HepG2 (cell line): ENCODE results near the gene PSMG3. TPM values are rescaled to one million over a fixed set of nuclear protein-coding genes. Genes with fewer than 3 reads are reported as not detected.

ENCODE experiments used
- AGO2 ChIP-seq: fragments of 200-400 bp; formaldehyde crosslinking; optimal IDR thresholded peaks from 2 replicates; pipeline ENCODE3; 2017; ENCODE audit warnings: mild to moderate bottlenecking, low read depth, low read length, moderate library complexity
- AKAP8 ChIP-seq: sonication (generic); formaldehyde crosslinking; IDR thresholded peaks from 2 replicates; pipeline ENCODE4 v1.5.1; 2020; ENCODE audit warnings: mild to moderate bottlenecking, missing genetic modification reagents
- CCDC6 ChIP-seq: sonication (generic); formaldehyde crosslinking; IDR thresholded peaks from 2 replicates; pipeline ENCODE4 v1.8.1; 2022; ENCODE audit warnings: mild to moderate bottlenecking, missing genetic modification reagents, moderate library complexity
- FLYWCH1 ChIP-seq: sonication (generic); formaldehyde crosslinking; IDR thresholded peaks from 2 replicates; pipeline ENCODE4 v1.8.1; 2023; ENCODE audit warnings: mild to moderate bottlenecking, missing genetic modification reagents
- MXD4 ChIP-seq: IDR thresholded peaks from 2 replicates; pipeline ENCODE4 v1.6.1; 2016; ENCODE audit warnings: mild to moderate bottlenecking, missing biosample characterization, missing genetic modification reagents
- NCOR1 ChIP-seq: fragments of 200-600 bp; sonication (generic); IDR thresholded peaks from 2 replicates; pipeline ENCODE4 v1.7.0; 2017; ENCODE audit warnings: antibody characterized with exemption, low read length, borderline replicate concordance
- SIX4 ChIP-seq: sonication (generic); formaldehyde crosslinking; IDR thresholded peaks from 2 replicates; pipeline ENCODE4 v1.4.0; 2020; ENCODE audit warnings: missing genetic modification reagents
- SRSF1 ChIP-seq: fragments of 200-400 bp; formaldehyde crosslinking; optimal IDR thresholded peaks from 2 replicates; pipeline ENCODE3; 2017; ENCODE audit warnings: mild to moderate bottlenecking, low read depth, low read length, moderate library complexity
- TAF1 ChIP-seq: sonication (generic); formaldehyde crosslinking; IDR thresholded peaks from 2 replicates; pipeline ENCODE4 v1.4.0; 2020; ENCODE audit warnings: missing genetic modification reagents
- ZC3H4 ChIP-seq: sonication (generic); formaldehyde crosslinking; IDR thresholded peaks from 2 replicates; pipeline ENCODE4 v1.4.0; 2020; ENCODE audit warnings: missing genetic modification reagents, borderline replicate concordance
- ZFY ChIP-seq: sonication (generic); formaldehyde crosslinking; IDR thresholded peaks from 2 replicates; pipeline ENCODE4 v1.4.0; 2020; ENCODE audit warnings: missing genetic modification reagents
- ZMYM4 ChIP-seq: sonication (generic); formaldehyde crosslinking; IDR thresholded peaks from 2 replicates; pipeline ENCODE4 v1.8.1; 2023; ENCODE audit warnings: mild to moderate bottlenecking, missing genetic modification reagents
- ZNF17 ChIP-seq: sonication (generic); formaldehyde crosslinking; IDR thresholded peaks from 2 replicates; pipeline ENCODE4 v1.5.0; 2020; ENCODE audit warnings: mild to moderate bottlenecking, missing genetic modification reagents
- ZNF543 ChIP-seq: sonication (generic); formaldehyde crosslinking; IDR thresholded peaks from 2 replicates; pipeline ENCODE4 v1.4.0; 2020; ENCODE audit warnings: mild to moderate bottlenecking, missing genetic modification reagents
- ZNF709 ChIP-seq: sonication (generic); formaldehyde crosslinking; IDR thresholded peaks from 2 replicates; pipeline ENCODE4 v1.5.0; 2020; ENCODE audit warnings: mild to moderate bottlenecking, missing genetic modification reagents
- ZNF816 ChIP-seq: sonication (generic); formaldehyde crosslinking; IDR thresholded peaks from 2 replicates; pipeline ENCODE4 v1.8.0; 2022; ENCODE audit warnings: missing genetic modification reagents, mild to moderate bottlenecking, borderline replicate concordance
- ZZZ3 ChIP-seq: sonication (generic); formaldehyde crosslinking; IDR thresholded peaks from 2 replicates; pipeline ENCODE4 v1.4.0; 2020; ENCODE audit warnings: missing genetic modification reagents, mild to moderate bottlenecking, borderline replicate concordance
- polyA plus RNA-seq, 8 experiments: library from polyadenylated mRNA; depleted of rRNA in 3 of 8; stranded (reverse) in 7 of 8; unstranded in 1 of 8; fragments of >200 nt; fragmentation: Illumina TruSeq in 4 of 8; extraction: Trizol in 4 of 8; gene quantifications; 2 replicates each; pipeline versions ENCODE4 v1.2.1 to v1.2.3, GENCODE V29; 2011 to 2016; ENCODE audit warnings: low read depth in 4 of 8, missing spikeins in 1 of 8, mixed read lengths in 1 of 8; ENCODE audit not compliant: insufficient read depth in 1 of 8
- total RNA-seq, 5 experiments: library from RNA; depleted of rRNA; stranded (reverse); fragments of >200 nt; fragmentation: Illumina TruSeq; extraction: Trizol; gene quantifications; 2 replicates each; pipeline ENCODE4 v1.2.3, GENCODE V29; 2016; ENCODE audit warnings: low read depth in 1 of 5
- TF ChIP-seq, protein P1 (sequence below): IDR thresholded peaks from 2 replicates; pipeline ENCODE4 v1.6.1; 2016; ENCODE audit warnings: low read depth, control low read depth
- TF ChIP-seq, protein P2 (sequence below): sonication (generic); formaldehyde crosslinking; IDR thresholded peaks from 2 replicates; pipeline ENCODE4 v1.4.0; 2020; ENCODE audit warnings: missing genetic modification reagents, borderline replicate concordance
- TF ChIP-seq, protein P3 (sequence below): sonication (generic); formaldehyde crosslinking; IDR thresholded peaks from 2 replicates; pipeline ENCODE4 v1.5.0; 2020; ENCODE audit warnings: missing genetic modification reagents
- TF ChIP-seq, protein P4 (sequence below): sonication (generic); formaldehyde crosslinking; IDR thresholded peaks from 2 replicates; pipeline ENCODE4 v1.4.0; 2020; ENCODE audit warnings: missing genetic modification reagents
- TF ChIP-seq, protein P5 (sequence below): sonication (generic); formaldehyde crosslinking; IDR thresholded peaks from 2 replicates; pipeline ENCODE4 v1.4.0; 2020; ENCODE audit warnings: missing genetic modification reagents, borderline replicate concordance

The PSMG3 gene
- total and polyA plus RNA-seq, 2 of the 13 experiments (the other 11 are each of a cell fraction or from before 2014, with no cell fraction given), result 29.6 to 48.4 TPM

DNA sequence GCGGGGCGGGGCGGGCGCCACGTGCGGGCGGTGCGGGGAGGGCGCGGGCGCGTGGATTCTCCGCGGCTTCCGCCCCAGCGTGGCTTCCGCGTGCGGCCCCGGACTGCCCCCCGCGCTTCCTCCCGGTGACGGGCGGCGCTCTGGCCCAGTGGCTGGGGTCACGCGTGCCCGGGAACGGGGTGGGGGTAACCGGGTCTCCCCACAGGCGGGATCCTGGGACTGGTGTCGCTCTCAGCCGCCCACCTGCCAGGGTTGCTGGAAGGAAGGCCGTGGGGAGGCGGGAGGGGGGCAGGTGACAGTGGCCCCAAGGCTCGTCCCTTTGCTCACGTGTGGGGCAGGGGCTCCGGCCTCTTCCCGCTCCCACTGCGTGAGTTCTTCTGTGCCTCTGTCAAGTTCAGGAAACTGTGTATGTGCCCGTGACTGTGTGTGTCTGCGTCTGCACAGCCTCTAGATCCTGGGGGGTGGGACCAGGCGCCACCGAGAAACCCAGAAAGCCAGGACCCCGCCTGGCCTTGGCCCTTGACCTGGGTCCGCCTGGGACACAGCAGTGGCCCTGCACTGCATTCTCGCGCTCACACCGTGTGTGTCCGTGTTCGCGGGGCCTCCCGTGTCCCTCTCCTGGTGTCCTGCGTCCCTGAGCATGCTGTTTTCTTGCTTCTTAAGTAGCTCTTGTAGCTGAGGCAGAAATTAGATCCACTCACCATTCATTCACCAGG is 38.4 kb downstream of the PSMG3 start (continued):
- TF ChIP-seq, protein P1, sequence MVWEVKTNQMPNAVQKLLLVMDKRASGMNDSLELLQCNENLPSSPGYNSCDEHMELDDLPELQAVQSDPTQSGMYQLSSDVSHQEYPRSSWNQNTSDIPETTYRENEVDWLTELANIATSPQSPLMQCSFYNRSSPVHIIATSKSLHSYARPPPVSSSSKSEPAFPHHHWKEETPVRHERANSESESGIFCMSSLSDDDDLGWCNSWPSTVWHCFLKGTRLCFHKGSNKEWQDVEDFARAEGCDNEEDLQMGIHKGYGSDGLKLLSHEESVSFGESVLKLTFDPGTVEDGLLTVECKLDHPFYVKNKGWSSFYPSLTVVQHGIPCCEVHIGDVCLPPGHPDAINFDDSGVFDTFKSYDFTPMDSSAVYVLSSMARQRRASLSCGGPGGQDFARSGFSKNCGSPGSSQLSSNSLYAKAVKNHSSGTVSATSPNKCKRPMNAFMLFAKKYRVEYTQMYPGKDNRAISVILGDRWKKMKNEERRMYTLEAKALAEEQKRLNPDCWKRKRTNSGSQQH (CRISPR knock-in tag), result no peak
- TF ChIP-seq NCOR1 (peak; percentile 69; the same call in 1 of the 2 replicates), ZC3H4 (CRISPR knock-in tag) (no peak), ZNF816 (CRISPR knock-in tag) (0 out of 2 replicates have a peak, but pooled peaks have one; percentile 17), ZNF709 (CRISPR knock-in tag) (no peak), AGO2 (peak; percentile 81), ZNF543 (CRISPR knock-in tag) (0 out of 2 replicates have a peak, but pooled peaks have one; percentile 10), CCDC6 (CRISPR knock-in tag) (peak; percentile 76; the same call in 1 of the 2 replicates), ZZZ3 (CRISPR knock-in tag) (no peak), ZMYM4 (0 out of 2 replicates have a peak, but pooled peaks have one; percentile 16), ZFY (no peak; the same call in 1 of the 2 replicates), ZNF17 (CRISPR knock-in tag) (no peak), AKAP8 (CRISPR knock-in tag) (peak; percentile 58; the same call in 1 of the 2 replicates), TAF1 (CRISPR knock-in tag) (peak; percentile 38; the same call in 1 of the 2 replicates), MXD4 (CRISPR knock-in tag) (0 out of 2 replicates have a peak, but pooled peaks have one; percentile 23), SRSF1 (no peak), FLYWCH1 (CRISPR knock-in tag) (no peak), SIX4 (CRISPR knock-in tag) (no peak)
- TF ChIP-seq, protein P2, sequence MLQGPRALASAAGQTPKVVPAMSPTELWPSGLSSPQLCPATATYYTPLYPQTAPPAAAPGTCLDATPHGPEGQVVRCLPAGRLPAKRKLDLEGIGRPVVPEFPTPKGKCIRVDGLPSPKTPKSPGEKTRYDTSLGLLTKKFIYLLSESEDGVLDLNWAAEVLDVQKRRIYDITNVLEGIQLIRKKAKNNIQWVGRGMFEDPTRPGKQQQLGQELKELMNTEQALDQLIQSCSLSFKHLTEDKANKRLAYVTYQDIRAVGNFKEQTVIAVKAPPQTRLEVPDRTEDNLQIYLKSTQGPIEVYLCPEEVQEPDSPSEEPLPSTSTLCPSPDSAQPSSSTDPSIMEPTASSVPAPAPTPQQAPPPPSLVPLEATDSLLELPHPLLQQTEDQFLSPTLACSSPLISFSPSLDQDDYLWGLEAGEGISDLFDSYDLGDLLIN (CRISPR knock-in tag), result peak; percentile 56; the same call in 1 of the 2 replicates
- TF ChIP-seq, protein P3, sequence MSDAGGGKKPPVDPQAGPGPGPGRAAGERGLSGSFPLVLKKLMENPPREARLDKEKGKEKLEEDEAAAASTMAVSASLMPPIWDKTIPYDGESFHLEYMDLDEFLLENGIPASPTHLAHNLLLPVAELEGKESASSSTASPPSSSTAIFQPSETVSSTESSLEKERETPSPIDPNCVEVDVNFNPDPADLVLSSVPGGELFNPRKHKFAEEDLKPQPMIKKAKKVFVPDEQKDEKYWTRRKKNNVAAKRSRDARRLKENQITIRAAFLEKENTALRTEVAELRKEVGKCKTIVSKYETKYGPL (CRISPR knock-in tag), result no peak
- TF ChIP-seq, protein P4, sequence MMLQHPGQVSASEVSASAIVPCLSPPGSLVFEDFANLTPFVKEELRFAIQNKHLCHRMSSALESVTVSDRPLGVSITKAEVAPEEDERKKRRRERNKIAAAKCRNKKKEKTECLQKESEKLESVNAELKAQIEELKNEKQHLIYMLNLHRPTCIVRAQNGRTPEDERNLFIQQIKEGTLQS (CRISPR knock-in tag), result no peak
- TF ChIP-seq, protein P5, sequence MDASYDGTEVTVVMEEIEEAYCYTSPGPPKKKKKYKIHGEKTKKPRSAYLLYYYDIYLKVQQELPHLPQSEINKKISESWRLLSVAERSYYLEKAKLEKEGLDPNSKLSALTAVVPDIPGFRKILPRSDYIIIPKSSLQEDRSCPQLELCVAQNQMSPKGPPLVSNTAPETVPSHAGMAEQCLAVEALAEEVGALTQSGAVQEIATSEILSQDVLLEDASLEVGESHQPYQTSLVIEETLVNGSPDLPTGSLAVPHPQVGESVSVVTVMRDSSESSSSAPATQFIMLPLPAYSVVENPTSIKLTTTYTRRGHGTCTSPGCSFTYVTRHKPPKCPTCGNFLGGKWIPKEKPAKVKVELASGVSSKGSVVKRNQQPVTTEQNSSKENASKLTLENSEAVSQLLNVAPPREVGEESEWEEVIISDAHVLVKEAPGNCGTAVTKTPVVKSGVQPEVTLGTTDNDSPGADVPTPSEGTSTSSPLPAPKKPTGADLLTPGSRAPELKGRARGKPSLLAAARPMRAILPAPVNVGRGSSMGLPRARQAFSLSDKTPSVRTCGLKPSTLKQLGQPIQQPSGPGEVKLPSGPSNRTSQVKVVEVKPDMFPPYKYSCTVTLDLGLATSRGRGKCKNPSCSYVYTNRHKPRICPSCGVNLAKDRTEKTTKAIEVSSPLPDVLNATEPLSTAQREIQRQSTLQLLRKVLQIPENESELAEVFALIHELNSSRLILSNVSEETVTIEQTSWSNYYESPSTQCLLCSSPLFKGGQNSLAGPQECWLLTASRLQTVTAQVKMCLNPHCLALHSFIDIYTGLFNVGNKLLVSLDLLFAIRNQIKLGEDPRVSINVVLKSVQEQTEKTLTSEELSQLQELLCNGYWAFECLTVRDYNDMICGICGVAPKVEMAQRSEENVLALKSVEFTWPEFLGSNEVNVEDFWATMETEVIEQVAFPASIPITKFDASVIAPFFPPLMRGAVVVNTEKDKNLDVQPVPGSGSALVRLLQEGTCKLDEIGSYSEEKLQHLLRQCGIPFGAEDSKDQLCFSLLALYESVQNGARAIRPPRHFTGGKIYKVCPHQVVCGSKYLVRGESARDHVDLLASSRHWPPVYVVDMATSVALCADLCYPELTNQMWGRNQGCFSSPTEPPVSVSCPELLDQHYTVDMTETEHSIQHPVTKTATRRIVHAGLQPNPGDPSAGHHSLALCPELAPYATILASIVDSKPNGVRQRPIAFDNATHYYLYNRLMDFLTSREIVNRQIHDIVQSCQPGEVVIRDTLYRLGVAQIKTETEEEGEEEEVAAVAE, result no peak
